ENCODE results near the gene LAYN. TPM values are rescaled to one million over a fixed set of nuclear protein-coding genes. Genes with fewer than 3 reads are reported as not detected.

The LAYN gene
- total RNA-seq, 2 experiments from 2014 or later: 1.3 to 1.4 TPM

DNA sequence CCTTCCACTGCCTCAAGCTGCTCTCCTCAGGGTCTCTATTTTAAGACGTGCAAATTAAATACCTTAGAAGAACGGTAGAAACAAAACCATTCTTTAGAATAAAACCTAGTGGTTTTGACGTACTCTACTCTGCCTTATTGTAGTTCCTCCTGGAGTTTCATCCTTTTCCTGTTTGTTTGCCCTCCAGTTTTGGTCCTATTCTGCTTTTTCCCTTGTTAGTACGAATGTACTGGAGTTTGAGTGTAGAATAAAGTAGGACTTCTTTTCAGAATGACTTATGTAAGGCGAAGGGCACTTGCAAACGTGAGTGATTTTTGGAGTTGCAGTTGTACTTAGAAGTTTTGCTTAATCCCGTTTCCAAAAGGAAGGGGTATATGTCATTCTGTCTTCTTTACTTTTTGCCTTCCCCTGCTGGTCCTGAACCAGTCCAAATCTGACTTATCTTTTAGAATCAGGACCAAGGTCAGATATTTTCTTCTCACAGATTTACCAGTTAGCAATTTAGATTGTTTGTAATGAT is 63.2 kb downstream of the LAYN start:
- TF ChIP-seq, protein P1, sequence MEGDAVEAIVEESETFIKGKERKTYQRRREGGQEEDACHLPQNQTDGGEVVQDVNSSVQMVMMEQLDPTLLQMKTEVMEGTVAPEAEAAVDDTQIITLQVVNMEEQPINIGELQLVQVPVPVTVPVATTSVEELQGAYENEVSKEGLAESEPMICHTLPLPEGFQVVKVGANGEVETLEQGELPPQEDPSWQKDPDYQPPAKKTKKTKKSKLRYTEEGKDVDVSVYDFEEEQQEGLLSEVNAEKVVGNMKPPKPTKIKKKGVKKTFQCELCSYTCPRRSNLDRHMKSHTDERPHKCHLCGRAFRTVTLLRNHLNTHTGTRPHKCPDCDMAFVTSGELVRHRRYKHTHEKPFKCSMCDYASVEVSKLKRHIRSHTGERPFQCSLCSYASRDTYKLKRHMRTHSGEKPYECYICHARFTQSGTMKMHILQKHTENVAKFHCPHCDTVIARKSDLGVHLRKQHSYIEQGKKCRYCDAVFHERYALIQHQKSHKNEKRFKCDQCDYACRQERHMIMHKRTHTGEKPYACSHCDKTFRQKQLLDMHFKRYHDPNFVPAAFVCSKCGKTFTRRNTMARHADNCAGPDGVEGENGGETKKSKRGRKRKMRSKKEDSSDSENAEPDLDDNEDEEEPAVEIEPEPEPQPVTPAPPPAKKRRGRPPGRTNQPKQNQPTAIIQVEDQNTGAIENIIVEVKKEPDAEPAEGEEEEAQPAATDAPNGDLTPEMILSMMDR (IDR thresholded peaks at IDR 0.05): no peak
- ChIA-PET POLR2A (interaction anchor here (0.8 to 1.6 kb wide), 2 partner anchors 161 to 163 kb away, joined by 5 to 17 read pairs; partner anchors contain the start of gene PPP2R1B), CTCF (interaction anchor here (0.7 to 1.4 kb wide), 5 partner anchors 15 to 275 kb away, joined by 3 to 7 read pairs (median 3); partner anchors contain the start of gene FDXACB1)
- peaks cover 11% of the 10 kb centered on the region for H3K36me3 Mint-ChIP-seq (ENCODE audit: low read depth)
- Histone ChIP-seq H3K9me3 (ENCODE audit: control insufficient read depth in 1 of 2, insufficient read depth in 1 of 2, low read length in 2 of 2) (no peaks in the 10 kb centered on the region), H3K4me1 (ENCODE audit: insufficient read depth, low read length) (peaks cover 19% of the 10 kb centered on the region), H3K4me3 (ENCODE audit: low read length) (peak overlapping the region; percentile 93), H3K36me3 (ENCODE audit: insufficient read depth, low read length) (no peaks in the 10 kb centered on the region), H3K27me3 (ENCODE audit: control insufficient read depth in 1 of 2, insufficient read depth in 2 of 2, low read length in 2 of 2) (no peaks in the 10 kb centered on the region), H3K27ac (ENCODE audit: low read depth in 1 of 2, low read length in 2 of 2) (peak overlapping the region in 1 of 2 donors; percentile 11)
- DNase-seq: peak in 2 of 14 experiments; percentile 11 to 12
- H3K27me3 Mint-ChIP-seq: no peaks in the 10 kb centered on the region
- H3K4me1 Mint-ChIP-seq (ENCODE audit: low read depth): peaks cover 31% of the 10 kb centered on the region
- peak overlapping the region; percentile 97 for H3K4me3 Mint-ChIP-seq
- intact Hi-C loops (cut with DNase I, micrococcal nuclease): loop anchor here (1.0 to 10.0 kb wide), 7 partner anchors 163 to 1711 kb away; partner anchors contain the start of genes FDX1 (in 1 of the 2), PPP2R1B (in 1 of the 2), SDHD (in 1 of the 2) and TIMM8B (in 1 of the 2)
- H3K9me3 Mint-ChIP-seq: no peaks in the 10 kb centered on the region
- H3K27ac Mint-ChIP-seq: peak overlapping the region; percentile 90
- no peak for ATAC-seq (ENCODE audit: poor library complexity)

DNA sequence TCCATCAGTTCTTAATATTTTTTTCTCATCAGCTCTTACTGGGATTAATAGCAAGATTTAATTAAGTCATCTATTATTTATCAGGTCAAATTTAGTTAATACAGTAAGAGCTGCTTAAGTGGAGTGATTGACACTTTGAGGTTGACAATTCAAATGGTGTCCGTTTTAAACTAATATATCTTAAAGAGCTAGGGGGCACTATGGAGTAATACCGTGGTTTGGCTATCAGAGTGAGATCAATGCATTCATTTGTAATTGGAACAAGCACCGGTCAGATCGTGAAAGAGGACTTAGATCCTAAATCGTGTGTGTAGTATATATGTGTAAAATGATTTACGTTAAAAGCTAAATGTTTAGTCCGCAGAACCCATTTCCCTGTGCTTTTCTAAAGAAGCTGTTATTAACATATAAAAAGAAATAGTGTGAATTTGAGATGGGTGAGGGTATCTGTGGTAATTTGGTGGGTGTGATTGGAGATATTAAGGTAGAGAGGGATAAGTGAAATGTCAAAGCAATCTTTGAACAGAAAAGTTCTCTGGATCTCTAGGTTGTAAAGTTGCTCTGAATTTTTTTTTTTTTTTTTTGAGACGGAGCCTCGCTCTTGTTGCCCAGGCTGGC is 64.0 kb downstream of the LAYN start:
- peak in 3 of 14 experiments; percentile 57 to 67 (median 64) for DNase-seq

DNA sequence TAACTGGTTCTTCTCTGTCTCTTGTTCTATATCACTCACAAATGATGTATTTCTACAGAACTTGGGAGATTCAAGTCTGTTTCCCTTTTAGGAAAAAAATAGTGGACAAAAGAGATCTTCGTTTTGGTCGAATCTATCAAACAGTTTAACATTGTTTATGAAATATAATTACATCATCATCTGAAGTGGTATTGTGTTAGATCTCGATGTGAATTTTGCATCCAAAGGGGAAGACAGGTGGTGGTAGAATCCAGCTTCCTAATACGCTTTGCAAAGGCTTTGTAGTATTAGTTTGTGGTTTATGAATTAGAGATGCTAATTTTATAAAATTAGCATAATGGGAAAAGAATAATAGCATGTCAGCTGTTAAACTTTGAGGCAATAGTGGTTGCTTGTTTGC is 65.2 kb downstream of the LAYN start:
- Mint-ChIP-seq H3K4me3 (no peak overlapping the region), H3K27me3 (no peaks in the 10 kb centered on the region), H3K27ac (no peak overlapping the region), H3K4me1 (ENCODE audit: low read depth) (peaks cover 31% of the 10 kb centered on the region), H3K9me3 (no peaks in the 10 kb centered on the region), H3K36me3 (ENCODE audit: low read depth) (peaks cover 11% of the 10 kb centered on the region)
- ATAC-seq (ENCODE audit: poor library complexity) (no peak), DNase-seq (no peak)
- POLR2A ChIA-PET: interaction anchor here (0.7 kb wide), 1 partner anchor 109 kb away, joined by 3 read pairs; no protein-coding TSS in a partner anchor
- CTCF ChIA-PET: no interaction called here
- Histone ChIP-seq H3K4me1 (ENCODE audit: insufficient read depth, low read length) (peaks cover 19% of the 10 kb centered on the region), H3K9me3 (ENCODE audit: control insufficient read depth in 1 of 2, insufficient read depth in 1 of 2, low read length in 2 of 2) (no peaks in the 10 kb centered on the region), H3K4me3 (ENCODE audit: low read length) (no peak overlapping the region), H3K36me3 (ENCODE audit: insufficient read depth, low read length) (no peaks in the 10 kb centered on the region), H3K27me3 (ENCODE audit: control insufficient read depth in 1 of 2, insufficient read depth in 2 of 2, low read length in 2 of 2) (no peaks in the 10 kb centered on the region), H3K27ac (ENCODE audit: low read depth in 1 of 2, low read length in 2 of 2) (no peak overlapping the region)
- intact Hi-C loops (cut with DNase I, micrococcal nuclease): loop anchor here in 1 of 2 experiments (10.0 kb wide), 2 partner anchors 1181 to 1709 kb away; partner anchors contain the start of genes FDX1 and TTC12
- TF ChIP-seq, protein P1 (IDR thresholded peaks at IDR 0.05): no peak

More for the DNA sequence above, 64.0 kb downstream of the LAYN start:
- no peak overlapping the region for H3K4me3 ChIP-seq (ENCODE audit: low read length)
- Mint-ChIP-seq H3K36me3 (ENCODE audit: low read depth) (peaks cover 11% of the 10 kb centered on the region), H3K4me1 (ENCODE audit: low read depth) (peaks cover 31% of the 10 kb centered on the region), H3K9me3 (no peaks in the 10 kb centered on the region), H3K27ac (peak overlapping the region; percentile 90), H3K4me3 (peak overlapping the region; percentile 97), H3K27me3 (no peaks in the 10 kb centered on the region)
- no peak overlapping the region for H3K27ac ChIP-seq (ENCODE audit: low read depth in 1 of 2, low read length in 2 of 2)
- H3K27me3 ChIP-seq (ENCODE audit: control insufficient read depth in 1 of 2, insufficient read depth in 2 of 2, low read length in 2 of 2): no peaks in the 10 kb centered on the region
- TF ChIP-seq, protein P1 (IDR thresholded peaks at IDR 0.05): peak; percentile 63
- no peaks in the 10 kb centered on the region for H3K36me3 ChIP-seq (ENCODE audit: insufficient read depth, low read length)
- H3K9me3 ChIP-seq (ENCODE audit: control insufficient read depth in 1 of 2, insufficient read depth in 1 of 2, low read length in 2 of 2): no peaks in the 10 kb centered on the region
- ChIA-PET CTCF (interaction anchor here (0.7 to 1.4 kb wide), 5 partner anchors 14 to 274 kb away, joined by 3 to 7 read pairs (median 3); partner anchors contain the start of gene FDXACB1), POLR2A (interaction anchor here (0.6 to 0.8 kb wide), 3 partner anchors 122 to 162 kb away, joined by 3 to 5 read pairs (median 5); partner anchors contain the start of gene PPP2R1B)
- peaks cover 19% of the 10 kb centered on the region for H3K4me1 ChIP-seq (ENCODE audit: insufficient read depth, low read length)
- ATAC-seq (ENCODE audit: poor library complexity): no peak
- intact Hi-C loops (cut with DNase I, micrococcal nuclease): loop anchor here (5.0 to 10.0 kb wide), 5 partner anchors 173 to 1710 kb away; partner anchors contain the start of genes FDX1 (in 1 of the 2), SDHD (in 1 of the 2), TIMM8B (in 1 of the 2) and TTC12 (in 1 of the 2)
